ENCODE measurements around the gene RNF213.

Gene RNF213

DNA sequence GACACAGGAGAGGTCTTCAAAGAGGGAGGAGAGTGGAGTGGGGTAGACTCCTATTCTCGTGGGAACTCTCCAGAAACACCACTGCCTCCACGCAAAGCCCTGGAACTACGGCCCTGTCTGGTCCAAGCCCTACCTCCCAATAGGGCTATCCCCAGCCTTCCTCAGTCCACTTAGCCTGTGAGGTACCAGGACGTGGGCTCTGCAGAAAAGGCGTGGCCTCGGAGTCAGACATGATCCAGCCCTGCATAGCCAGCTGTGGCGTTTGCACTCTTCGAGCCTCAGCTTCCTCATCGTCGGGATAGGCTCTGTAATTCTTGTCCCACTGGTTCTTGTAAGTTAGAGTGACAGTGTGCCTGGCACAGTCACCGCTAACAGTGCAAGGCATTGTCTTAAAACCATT lies 168.1 kb downstream of the RNF213 start:
- no peak for DNase-seq (ENCODE audit: low read depth)
- TF ChIP-seq, protein P1, sequence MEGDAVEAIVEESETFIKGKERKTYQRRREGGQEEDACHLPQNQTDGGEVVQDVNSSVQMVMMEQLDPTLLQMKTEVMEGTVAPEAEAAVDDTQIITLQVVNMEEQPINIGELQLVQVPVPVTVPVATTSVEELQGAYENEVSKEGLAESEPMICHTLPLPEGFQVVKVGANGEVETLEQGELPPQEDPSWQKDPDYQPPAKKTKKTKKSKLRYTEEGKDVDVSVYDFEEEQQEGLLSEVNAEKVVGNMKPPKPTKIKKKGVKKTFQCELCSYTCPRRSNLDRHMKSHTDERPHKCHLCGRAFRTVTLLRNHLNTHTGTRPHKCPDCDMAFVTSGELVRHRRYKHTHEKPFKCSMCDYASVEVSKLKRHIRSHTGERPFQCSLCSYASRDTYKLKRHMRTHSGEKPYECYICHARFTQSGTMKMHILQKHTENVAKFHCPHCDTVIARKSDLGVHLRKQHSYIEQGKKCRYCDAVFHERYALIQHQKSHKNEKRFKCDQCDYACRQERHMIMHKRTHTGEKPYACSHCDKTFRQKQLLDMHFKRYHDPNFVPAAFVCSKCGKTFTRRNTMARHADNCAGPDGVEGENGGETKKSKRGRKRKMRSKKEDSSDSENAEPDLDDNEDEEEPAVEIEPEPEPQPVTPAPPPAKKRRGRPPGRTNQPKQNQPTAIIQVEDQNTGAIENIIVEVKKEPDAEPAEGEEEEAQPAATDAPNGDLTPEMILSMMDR (conservative IDR thresholded peaks at IDR 0.05; ENCODE audit: control insufficient read depth, insufficient read depth, low read depth, low read length), result no peak
- no peak overlapping the region for H3K4me3 ChIP-seq (ENCODE audit: control insufficient read depth, low read depth, low read length)

DNA sequence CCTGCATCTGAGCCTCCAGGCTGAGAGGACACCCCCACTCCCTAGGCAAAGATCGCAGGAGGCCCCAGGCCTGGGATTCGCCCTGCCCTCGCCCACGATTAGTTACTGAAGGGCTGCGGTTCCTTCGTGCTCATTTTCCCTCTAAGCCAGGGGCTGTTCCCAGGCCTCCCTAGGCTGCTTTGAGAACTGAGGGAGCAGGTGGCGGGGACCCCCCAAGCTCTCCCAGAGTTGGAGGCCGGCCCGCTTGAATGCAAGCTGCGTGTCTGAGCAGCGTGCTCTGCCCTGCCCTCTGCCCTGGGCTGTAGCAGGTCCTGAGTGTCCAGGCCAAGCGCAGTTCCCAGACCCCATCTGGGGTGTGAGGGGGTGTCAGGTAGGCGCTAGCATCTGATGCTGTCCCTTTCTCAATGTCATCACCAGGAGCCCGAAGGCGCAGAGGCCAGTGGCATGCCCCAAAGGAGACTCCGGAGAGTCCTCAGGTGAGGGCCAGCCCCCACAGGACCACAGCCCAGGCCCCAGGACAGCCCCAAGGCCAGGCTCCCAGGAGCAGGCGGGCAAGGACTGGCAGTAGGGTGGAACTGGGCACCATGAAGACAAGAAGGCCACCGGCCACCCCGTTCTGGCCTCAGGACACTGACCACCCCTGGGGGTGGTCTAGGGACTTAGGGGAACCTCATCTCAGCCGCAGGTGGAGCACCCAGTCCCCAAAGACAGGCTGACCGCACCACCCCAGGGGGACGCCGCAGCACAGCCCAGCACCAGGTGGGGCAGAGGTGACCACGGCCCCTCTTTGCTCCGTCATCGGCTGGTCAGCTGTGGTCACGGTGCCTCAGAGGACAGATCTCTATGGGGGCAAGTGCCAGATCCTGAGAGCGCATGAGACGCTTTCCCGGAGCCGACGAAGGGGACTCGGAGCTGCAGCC lies 169.0 kb downstream of the RNF213 start:
- no peak overlapping the region for H3K4me3 ChIP-seq (ENCODE audit: control insufficient read depth, low read depth, low read length)
- DNase-seq (ENCODE audit: low read depth), result no peak
- TF ChIP-seq, protein P1 (conservative IDR thresholded peaks at IDR 0.05; ENCODE audit: control insufficient read depth, insufficient read depth, low read depth, low read length), result no peak

DNA sequence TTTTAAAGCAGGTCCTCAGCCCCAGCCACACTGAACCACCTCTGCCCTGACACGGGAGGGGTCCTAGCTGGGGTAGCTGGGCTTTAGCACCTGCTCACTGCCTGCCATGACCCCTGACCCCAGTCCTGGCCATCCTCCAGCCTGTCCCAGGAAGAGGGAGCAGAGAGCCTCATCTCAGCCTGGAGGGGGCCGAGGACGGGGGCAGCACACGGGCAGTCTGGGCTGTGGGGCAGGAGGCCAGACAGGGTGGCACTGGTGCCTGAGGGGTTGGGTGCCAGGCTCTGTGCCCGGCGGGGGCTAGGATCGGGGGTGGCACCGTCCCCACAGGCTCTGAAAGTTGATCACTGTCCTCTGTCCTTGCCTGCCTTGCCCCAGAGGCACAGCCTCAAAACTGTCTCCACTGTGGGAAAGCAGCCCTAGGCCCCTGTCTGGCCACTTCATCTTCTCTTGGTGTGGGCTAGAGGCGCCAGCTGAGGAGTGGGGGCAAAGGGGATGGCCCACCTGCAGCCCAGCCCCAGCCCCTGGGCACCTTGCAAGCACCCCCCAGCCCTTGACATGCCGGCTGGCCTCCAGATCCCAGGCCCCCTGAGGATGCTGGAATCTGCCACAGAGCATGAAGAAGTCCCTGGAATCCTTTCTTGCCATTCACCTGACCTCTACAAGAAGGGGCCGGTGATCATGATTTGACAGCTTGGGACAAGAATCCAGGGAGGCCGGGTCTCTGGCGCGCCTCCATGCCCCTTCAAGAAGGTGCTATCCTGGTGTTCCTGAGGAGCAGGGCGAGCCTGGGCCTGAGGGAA lies 170.0 kb downstream of the RNF213 start:
- TF ChIP-seq, protein P1 (conservative IDR thresholded peaks at IDR 0.05; ENCODE audit: control insufficient read depth, insufficient read depth, low read depth, low read length), result no peak
- no peak overlapping the region for H3K4me3 ChIP-seq (ENCODE audit: control insufficient read depth, low read depth, low read length)
- DNase-seq (ENCODE audit: low read depth), result no peak

DNA sequence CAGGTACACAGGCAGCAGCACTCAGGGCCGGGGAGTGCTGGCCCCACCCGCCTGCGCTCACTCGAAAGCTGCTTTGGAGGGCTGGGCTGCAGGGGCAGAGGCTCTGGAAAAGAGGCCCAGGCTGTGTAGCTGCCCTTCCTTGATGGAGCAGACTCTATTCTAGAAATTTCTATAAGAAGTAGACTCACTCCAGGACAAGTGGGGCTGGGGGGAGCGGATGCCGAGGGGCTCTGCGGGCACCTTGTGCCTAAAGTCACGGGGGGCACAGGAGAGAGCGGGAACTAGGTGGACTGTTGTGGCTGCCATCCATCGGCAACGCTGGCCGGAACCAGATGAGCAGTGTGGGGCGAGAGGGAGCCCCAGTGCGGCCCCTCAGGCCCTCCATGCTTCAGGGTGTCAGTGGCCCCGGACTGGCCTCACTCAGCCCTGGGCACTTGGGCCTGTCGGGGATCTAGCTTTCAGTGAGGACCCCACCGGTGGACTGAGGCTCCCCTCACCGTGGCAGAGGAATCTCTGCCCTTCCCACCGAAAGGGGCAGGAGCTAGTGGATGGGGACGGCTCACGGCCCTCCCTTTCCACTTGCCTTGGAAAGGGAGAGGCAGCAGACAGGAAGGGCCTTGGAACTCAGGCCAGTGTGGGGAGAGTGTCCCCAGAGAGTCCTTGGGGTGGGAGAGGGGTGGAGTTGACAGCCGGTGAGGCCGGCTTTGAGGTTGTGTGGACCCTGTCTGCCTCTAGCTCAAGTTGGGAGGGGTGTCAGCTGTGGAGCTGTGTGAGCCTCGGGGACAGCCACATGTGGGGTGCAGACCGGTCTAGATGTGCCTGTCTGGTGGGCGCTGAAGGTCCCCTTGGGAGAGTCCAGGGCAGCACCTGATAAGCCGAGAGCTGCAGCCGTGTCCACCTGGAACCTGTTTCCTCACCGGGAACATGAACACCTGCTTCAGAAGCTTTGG lies 170.9 kb downstream of the RNF213 start:
- no peak overlapping the region for H3K4me3 ChIP-seq (ENCODE audit: control insufficient read depth, low read depth, low read length)
- TF ChIP-seq, protein P1 (conservative IDR thresholded peaks at IDR 0.05; ENCODE audit: control insufficient read depth, insufficient read depth, low read depth, low read length), result no peak
- DNase-seq (ENCODE audit: low read depth), result no peak

DNA sequence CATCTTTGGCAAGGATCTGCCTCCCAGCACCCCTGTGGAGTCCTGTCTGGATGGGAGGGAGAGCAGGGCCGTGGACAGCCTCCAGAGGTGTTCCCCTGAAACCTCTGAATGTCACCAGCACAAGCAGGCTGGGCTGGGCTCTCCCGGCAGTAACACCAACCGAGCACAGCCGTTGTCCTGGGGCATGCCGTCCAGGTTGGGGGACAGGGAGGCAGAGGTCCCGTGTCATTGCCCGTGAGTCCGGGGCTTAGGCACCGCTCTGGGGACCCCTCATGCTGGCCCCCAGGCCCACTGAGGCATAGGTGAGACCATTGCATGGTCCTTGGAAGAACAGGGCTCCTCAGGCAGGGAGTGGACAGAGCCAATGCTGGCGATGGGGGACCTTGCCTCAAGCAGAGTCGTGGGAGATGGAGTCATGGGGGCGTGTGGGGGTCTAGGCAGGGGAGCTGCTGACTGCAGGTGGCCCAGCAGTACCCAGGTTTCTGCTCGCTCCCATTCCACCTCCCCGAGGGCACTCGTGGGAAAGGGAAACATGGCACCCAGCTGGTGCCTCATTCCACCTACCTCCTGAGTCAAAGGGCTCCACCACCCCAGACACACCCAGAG lies 171.8 kb downstream of the RNF213 start:
- TF ChIP-seq, protein P1 (conservative IDR thresholded peaks at IDR 0.05; ENCODE audit: control insufficient read depth, insufficient read depth, low read depth, low read length), result no peak
- no peak overlapping the region for H3K4me3 ChIP-seq (ENCODE audit: control insufficient read depth, low read depth, low read length)
- no peak for DNase-seq (ENCODE audit: low read depth)
